GM23338 (cell line): ENCODE results near the gene CDH15. TPM values are rescaled to one million over a fixed set of nuclear protein-coding genes. Genes with fewer than 3 reads are reported as not detected.
A peak's percentile ranks its signal among the peaks of the same experiment; 100 is the strongest.

ENCODE experiments used
- ATAC-seq: fragments of 200-7000 bp; cut with Tn5 transposase; 3 replicates; pipeline ENCODE4 v1.9.1; 2020
- DNase-seq: peaks from one replicate; pipeline ENCODE4 v3.0.0-alpha.2; 2015; ENCODE audit warnings: low spot score
- H2AFZ ChIP-seq: fragments of 200-600 bp; sonication (generic); 2 replicates; pipeline ENCODE4 v1.8.0; 2016; ENCODE audit warnings: antibody characterized with exemption, mild to moderate bottlenecking, moderate library complexity
- H3F3A ChIP-seq: fragments of 200-600 bp; sonication (generic); replicated peaks from 2 replicates; pipeline ENCODE4 v1.8.0; 2017; ENCODE audit warnings: antibody characterized with exemption, mixed run types, low read depth
- H3K27ac ChIP-seq: fragments of 200-600 bp; sonication (generic); 2 replicates; pipeline ENCODE4 v1.6.1; 2016; ENCODE audit warnings: low read depth
- H3K27me3 ChIP-seq: fragments of 200-600 bp; sonication (generic); 2 replicates; pipeline ENCODE4 v1.8.0; 2016; ENCODE audit warnings: mild to moderate bottlenecking, mixed run types, moderate library complexity; ENCODE audit not compliant: insufficient read depth
- H3K36me3 ChIP-seq: fragments of 200-600 bp; sonication (generic); 2 replicates; pipeline ENCODE4 v1.8.0; 2016; ENCODE audit warnings: mild to moderate bottlenecking; ENCODE audit not compliant: insufficient read depth
- H3K4me1 ChIP-seq: fragments of 200-600 bp; sonication (generic); 2 replicates; pipeline ENCODE4 v1.8.0; 2016; ENCODE audit warnings: mild to moderate bottlenecking, moderate library complexity; ENCODE audit not compliant: insufficient read depth
- H3K4me2 ChIP-seq: fragments of 200-600 bp; sonication (generic); 2 replicates; pipeline ENCODE4 v1.7.1; 2017; ENCODE audit warnings: mixed run types
- H3K4me3 ChIP-seq: fragments of 200-600 bp; sonication (generic); 2 replicates; pipeline ENCODE4 v1.6.1; 2016; ENCODE audit warnings: mixed run types
- H3K79me2 ChIP-seq: fragments of 200-600 bp; sonication (generic); replicated peaks from 2 replicates; pipeline ENCODE4 v1.8.0; 2017; ENCODE audit warnings: mild to moderate bottlenecking; ENCODE audit not compliant: insufficient read depth
- H3K9me2 ChIP-seq: fragments of 200-600 bp; sonication (generic); 2 replicates; pipeline ENCODE4 v1.8.0; 2017; ENCODE audit not compliant: insufficient read depth
- H4K20me1 ChIP-seq: fragments of 200-600 bp; sonication (generic); replicated peaks from 2 replicates; pipeline ENCODE4 v1.8.0; 2017; ENCODE audit warnings: mild to moderate bottlenecking; ENCODE audit not compliant: insufficient read depth
- H3K27ac Mint-ChIP-seq: 2 replicates; pipeline ENCODE4 v1.8.0; 2020; ENCODE audit warnings: inconsistent platforms, mild to moderate bottlenecking, moderate library complexity, mixed read lengths
- H3K27me3 Mint-ChIP-seq: 3 replicates; pipeline ENCODE4 v1.8.0; 2022; ENCODE audit warnings: low read depth, mild to moderate bottlenecking, moderate library complexity, mixed read lengths, inconsistent platforms; ENCODE audit not compliant: insufficient read depth, poor library complexity
- H3K36me3 Mint-ChIP-seq: 3 replicates; pipeline ENCODE4 v1.8.0; 2021; ENCODE audit warnings: low read depth, mild to moderate bottlenecking, inconsistent platforms, moderate library complexity, mixed read lengths
- H3K4me1 Mint-ChIP-seq: 3 replicates; pipeline ENCODE4 v1.8.0; 2020; ENCODE audit warnings: mild to moderate bottlenecking, inconsistent platforms, mixed read lengths
- H3K4me3 Mint-ChIP-seq: 3 replicates; pipeline ENCODE4 v1.8.0; 2021; ENCODE audit warnings: moderate library complexity, mild to moderate bottlenecking, inconsistent platforms, mixed read lengths
- H3K9me3 Mint-ChIP-seq: 3 replicates; pipeline ENCODE4 v1.8.0; 2020; ENCODE audit warnings: moderate library complexity, mild to moderate bottlenecking, inconsistent platforms, mixed read lengths
- CTCF ChIP-seq, 2 experiments: fragments of 200-600 bp in 1 of 2; sonication (generic) in 1 of 2; conservative IDR thresholded peaks; 2 replicates each; pipeline versions ENCODE4 v1.5.1 to v1.6.1; 2016 to 2017; ENCODE audit warnings: antibody characterized with exemption in 2 of 2, low read depth in 2 of 2, mild to moderate bottlenecking in 2 of 2, moderate library complexity in 1 of 2
- ETS1 ChIP-seq: IDR thresholded peaks from 2 replicates; pipeline ENCODE4 v1.6.1; 2016; ENCODE audit warnings: antibody characterized with exemption
- EZH2 ChIP-seq: fragments of 200-600 bp; sonication (generic); IDR thresholded peaks from one replicate; pipeline ENCODE4 v1.8.0; 2017; ENCODE audit warnings: antibody characterized with exemption, mild to moderate bottlenecking, low read depth; ENCODE audit not compliant: unreplicated experiment
- EZH2phosphoT487 ChIP-seq: fragments of 200-600 bp; sonication (generic); IDR thresholded peaks from one replicate; pipeline ENCODE4 v1.8.1; 2018; ENCODE audit warnings: antibody characterized with exemption; ENCODE audit not compliant: unreplicated experiment
- JUNB ChIP-seq: IDR thresholded peaks from one replicate; pipeline ENCODE4 v1.6.1; 2016; ENCODE audit warnings: antibody characterized with exemption; ENCODE audit not compliant: unreplicated experiment
- NANOG ChIP-seq: IDR thresholded peaks from 2 replicates; pipeline ENCODE4 v1.6.1; 2016; ENCODE audit warnings: antibody characterized with exemption, borderline replicate concordance
- polyA plus RNA-seq: library from polyadenylated mRNA; unstranded; fragments of >200 nt; fragmentation: Nextera tagmentation; extraction: Ambion mirVana; gene quantifications from 2 replicates; pipeline ENCODE4 v1.2.1, GENCODE V29; 2016
- total RNA-seq: library from RNA; depleted of rRNA; stranded (reverse); fragments of >200 nt; shearing (Covaris generic); gene quantifications from 2 replicates; pipeline ENCODE4 v1.2.3, GENCODE V29; 2014

CDH15 gene
- total and polyA plus RNA-seq, 2 experiments from 2014 or later: 0.61 to 1.0 TPM

- ATAC-seq: no peak
- no peaks in the 10 kb centered on the region for H3K36me3 ChIP-seq
- H3K27ac Mint-ChIP-seq: no peak overlapping the region
- H3K4me3 Mint-ChIP-seq: no peak overlapping the region
- no peaks in the 10 kb centered on the region for H3K27me3 ChIP-seq
- no peaks in the 10 kb centered on the region for H3K4me1 ChIP-seq
- no peak overlapping the region for H3K27ac ChIP-seq
- peaks cover 8% of the 10 kb centered on the region; the same call in 2 of the 3 replicates for H3K4me1 Mint-ChIP-seq
- H3K79me2 ChIP-seq: 0 out of 2 replicates have a peak, but pooled peaks cover 4% of the 10 kb centered on the region
- no peaks in the 10 kb centered on the region for H3K9me2 ChIP-seq
- no peak overlapping the region for H3K4me2 ChIP-seq
- no peak overlapping the region for H3K4me3 ChIP-seq
- DNase-seq: no peak
- no peak overlapping the region for H2AFZ ChIP-seq
- H3F3A ChIP-seq: no peaks in the 10 kb centered on the region
- no peaks in the 10 kb centered on the region for H4K20me1 ChIP-seq
- H3K36me3 Mint-ChIP-seq: peaks cover 37% of the 10 kb centered on the region
- H3K27me3 Mint-ChIP-seq: peaks cover 5% of the 10 kb centered on the region
- TF ChIP-seq EZH2 (no peak), NANOG (no peak), JUNB (no peak), CTCF (conservative IDR thresholded peaks at IDR 0.05; ENCODE audit: low read depth in 2 of 2) (no peak)
- peaks cover 2% of the 10 kb centered on the region; the same call in 1 of the 3 replicates for H3K9me3 Mint-ChIP-seq
These were observed 39.8 kb upstream of the CDH15 start for GRCh38 chr16:89131783-89132182.

DNA sequence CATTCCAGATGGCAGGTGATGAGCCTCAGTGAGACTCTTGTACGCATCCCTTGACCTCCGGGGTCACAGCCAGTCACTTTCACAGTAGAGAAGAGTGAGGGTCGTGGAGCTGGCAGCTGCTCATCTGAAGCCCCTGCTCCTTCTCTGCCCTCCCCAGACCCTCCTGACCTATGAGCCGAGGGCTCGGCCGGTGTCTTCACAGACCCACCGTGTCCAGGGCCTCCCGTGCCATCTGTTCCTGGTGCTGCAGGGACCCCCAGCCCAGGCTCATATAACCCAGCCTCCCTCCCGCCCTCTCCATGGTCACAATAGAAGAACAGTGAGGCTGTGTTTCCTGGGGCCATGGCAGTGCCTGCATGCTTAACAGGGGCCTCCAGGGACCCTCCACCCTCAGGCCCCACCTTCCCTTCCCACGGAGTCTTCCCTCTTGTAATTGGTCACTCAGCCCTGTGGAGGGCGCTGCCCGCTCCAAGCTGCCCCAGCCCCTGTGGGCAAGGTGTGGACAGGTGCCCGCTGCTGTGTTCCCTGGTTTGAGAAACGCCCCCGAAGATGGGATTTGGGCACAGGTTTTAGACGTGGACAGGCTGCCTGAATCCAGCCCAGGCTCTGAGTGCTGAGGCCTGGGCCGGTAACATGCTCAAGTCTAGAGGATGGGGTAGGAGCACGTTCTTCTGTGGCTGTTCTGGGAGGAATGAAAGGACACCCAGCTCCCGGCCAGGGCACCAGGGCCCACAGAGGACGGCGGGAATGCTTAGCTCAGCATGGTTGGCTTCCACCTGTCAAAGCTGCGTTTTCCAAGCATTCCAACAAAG is 39.1 kb upstream of the CDH15 start:
- Histone ChIP-seq H3K9me2 (no peaks in the 10 kb centered on the region), H2AFZ (no peak overlapping the region), H3K27me3 (no peaks in the 10 kb centered on the region), H3K27ac (no peak overlapping the region), H4K20me1 (no peaks in the 10 kb centered on the region), H3K79me2 (0 out of 2 replicates have a peak, but pooled peaks cover 4% of the 10 kb centered on the region), H3K4me3 (no peak overlapping the region), H3K4me1 (no peaks in the 10 kb centered on the region), H3K4me2 (no peak overlapping the region), H3F3A (no peaks in the 10 kb centered on the region), H3K36me3 (no peaks in the 10 kb centered on the region)
- Mint-ChIP-seq H3K27ac (no peak overlapping the region), H3K4me1 (peaks cover 8% of the 10 kb centered on the region; the same call in 2 of the 3 replicates), H3K4me3 (no peak overlapping the region), H3K36me3 (peaks cover 37% of the 10 kb centered on the region), H3K9me3 (peaks cover 2% of the 10 kb centered on the region; the same call in 1 of the 3 replicates), H3K27me3 (peaks cover 5% of the 10 kb centered on the region)
- TF ChIP-seq ETS1 (no peak), EZH2phosphoT487 (no peak), CTCF (conservative IDR thresholded peaks at IDR 0.05; ENCODE audit: low read depth in 2 of 2) (peak; percentile 46 to 47)
- DNase-seq: no peak
- peak; percentile 63 for ATAC-seq
